Medulla oblongata (tissue), 1 donor: ENCODE results near the gene NAA80.

Experiments used
- DNase-seq: peaks from one replicate; pipeline ENCODE4 v3.0.0-alpha.2; 2015; ENCODE audit errors: extremely low spot score

The NAA80 gene

GRCh38 chr3:50298836-50299637 lies at the start of gene NAA80, which contains the start of gene HYAL3:
Gene NAA80, minus strand, starts transcription at chr3:50299405. Its CDS starts 1,942 bp downstream, at chr3:50297463.
Gene HYAL3, minus strand, starts transcription at chr3:50299405. Its CDS starts 3,803 bp downstream, at chr3:50295602.
- peak; percentile 100 for DNase-seq

GRCh38 chr3:50347187-50347813 lies 48.1 kb upstream of the NAA80 start:
- peak; percentile 79 for DNase-seq

DNA sequence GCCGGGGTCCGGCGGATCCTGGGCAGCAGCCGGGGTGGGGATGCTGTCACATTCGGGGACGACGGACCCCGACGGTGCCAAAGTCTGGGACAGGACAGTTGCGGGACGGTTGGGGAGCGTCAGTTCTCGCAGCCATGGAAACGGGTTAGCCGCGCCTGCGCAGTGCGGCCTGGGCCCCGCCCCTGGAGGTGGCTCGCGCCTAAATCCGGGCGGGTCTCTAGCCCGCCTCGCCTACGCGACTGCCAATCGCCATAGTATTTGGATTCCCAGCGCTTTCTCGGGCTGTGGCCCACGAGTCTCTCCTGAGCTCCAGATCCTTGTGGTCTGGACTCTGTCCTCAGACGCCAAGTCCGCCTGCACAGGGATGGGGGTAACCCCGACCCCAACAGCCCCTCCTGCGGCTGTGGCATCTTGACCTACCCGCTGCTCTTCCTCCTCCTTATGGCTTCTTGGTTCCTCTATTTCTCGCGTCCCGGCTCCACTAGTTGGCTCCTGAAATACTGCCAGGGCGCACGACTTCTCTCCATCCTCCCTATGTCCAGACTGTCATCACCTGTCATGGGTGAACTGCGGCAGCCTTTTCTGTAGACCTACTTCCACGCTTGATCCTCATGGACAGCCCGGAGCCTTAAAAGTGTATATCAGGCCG lies 46.5 kb upstream of the NAA80 start, which contains the start of gene ZMYND10:
Gene ZMYND10 (minus strand): TSS at position 147 of the 649 bp plus-strand sequence. CDS start 153 bp downstream, outside the sequence.
- no peak for DNase-seq

- DNase-seq = no peak
Measured at GRCh38 chr3:50345008-50345407, 45.8 kb upstream of the NAA80 start.

- DNase-seq = no peak
Measured at GRCh38 chr3:50342813-50343633, 43.8 kb upstream of the NAA80 start.

DNA sequence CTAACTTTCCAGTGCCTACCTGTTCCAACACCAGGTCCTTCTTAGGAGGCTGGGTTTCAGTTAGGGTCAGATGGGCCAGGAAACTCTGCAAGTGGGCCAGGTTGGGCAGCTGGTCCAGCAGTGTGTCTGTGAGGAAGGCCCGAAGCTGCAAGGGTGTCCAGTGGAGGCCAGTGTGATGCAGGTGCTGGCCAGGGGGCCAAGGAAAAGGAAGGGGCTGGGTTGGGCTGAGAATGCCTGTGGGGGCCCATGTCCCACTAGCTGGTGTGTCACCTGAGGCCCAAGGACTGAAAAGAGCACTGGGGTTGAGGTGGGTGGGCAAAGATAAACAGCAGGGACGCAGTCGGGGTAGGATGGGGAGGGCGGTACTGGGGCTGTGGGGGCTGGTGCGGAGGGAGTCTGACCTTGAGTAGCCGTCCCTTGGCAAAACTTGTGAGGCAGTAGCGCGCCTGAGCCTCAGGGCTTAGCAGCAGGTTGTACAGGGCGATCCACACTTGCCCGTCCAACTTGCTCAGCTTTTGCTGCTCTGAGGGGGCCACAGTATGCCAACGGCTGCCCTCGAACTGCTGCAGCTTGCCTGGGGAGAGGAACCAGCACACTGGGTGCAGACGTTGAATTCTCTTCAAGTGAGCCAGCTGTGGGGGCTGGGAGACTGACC lies 42.9 kb upstream of the NAA80 start:
- no peak for DNase-seq

DNA sequence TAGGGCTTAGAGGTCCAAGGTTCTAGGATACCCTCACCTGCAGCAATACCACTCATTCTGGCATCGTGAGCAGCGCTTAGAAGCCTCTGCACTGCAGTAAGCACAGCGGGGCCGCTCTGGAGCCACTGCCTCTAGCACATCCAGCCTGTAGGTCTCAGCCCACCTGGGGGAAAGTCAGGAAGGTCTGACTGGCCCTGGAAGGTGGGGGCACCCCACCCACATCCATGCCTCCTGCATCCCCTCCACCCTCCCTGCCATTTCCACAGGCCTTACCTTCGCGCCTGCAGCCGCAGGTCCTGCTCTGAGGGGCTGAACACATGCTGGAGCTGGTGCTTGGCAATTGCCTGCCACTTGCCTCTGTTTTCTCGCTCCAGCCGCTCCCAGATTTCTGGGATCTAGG lies 42.3 kb upstream of the NAA80 start:
- DNase-seq = no peak

DNA sequence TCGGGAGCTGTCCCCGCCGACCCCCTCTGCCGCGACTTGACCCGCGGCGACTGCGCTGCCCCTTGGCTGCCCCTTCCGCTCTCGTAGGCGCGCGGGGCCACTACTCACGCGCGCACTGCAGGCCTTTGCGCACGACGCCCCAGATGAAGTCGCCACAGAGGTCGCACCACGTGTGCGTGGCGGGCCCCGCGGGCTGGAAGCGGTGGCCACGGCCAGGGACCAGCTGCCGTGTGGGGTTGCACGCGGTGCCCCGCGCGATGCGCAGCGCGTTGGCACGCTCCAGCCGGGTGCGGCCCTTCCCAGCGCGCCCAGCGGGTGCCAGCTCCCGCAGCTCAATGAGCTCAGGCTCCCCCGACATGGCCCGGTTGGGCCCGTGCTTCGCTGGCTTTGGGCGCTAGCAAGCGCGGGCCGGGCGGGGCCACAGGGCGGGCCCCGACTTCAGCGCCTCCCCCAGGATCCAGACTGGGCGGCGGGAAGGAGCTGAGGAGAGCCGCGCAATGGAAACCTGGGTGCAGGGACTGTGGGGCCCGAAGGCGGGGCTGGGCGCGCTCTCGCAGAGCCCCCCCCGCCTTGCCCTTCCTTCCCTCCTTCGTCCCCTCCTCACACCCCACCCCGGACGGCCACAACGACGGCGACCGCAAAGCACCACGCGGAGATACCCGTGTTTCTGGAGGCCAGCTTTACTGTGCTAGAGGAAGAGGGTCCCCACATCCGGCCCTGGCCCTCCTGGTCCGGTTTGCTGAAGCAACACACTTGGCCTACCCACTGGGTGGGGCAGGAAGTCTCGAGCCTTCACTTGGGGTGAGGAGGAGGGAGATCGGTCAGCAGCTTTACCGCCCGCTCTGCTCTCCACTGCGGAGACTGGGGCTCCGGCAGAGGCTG lies 41.5 kb upstream of the NAA80 start, which contains the start of gene RASSF1:
Gene RASSF1 (minus strand): TSS at position 389 of the 882 bp plus-strand sequence. CDS start 31 bp downstream, at position 358.
- peak; percentile 48 for DNase-seq

GRCh38 chr3:50340147-50340447 lies 40.9 kb upstream of the NAA80 start:
- DNase-seq = no peak

DNA sequence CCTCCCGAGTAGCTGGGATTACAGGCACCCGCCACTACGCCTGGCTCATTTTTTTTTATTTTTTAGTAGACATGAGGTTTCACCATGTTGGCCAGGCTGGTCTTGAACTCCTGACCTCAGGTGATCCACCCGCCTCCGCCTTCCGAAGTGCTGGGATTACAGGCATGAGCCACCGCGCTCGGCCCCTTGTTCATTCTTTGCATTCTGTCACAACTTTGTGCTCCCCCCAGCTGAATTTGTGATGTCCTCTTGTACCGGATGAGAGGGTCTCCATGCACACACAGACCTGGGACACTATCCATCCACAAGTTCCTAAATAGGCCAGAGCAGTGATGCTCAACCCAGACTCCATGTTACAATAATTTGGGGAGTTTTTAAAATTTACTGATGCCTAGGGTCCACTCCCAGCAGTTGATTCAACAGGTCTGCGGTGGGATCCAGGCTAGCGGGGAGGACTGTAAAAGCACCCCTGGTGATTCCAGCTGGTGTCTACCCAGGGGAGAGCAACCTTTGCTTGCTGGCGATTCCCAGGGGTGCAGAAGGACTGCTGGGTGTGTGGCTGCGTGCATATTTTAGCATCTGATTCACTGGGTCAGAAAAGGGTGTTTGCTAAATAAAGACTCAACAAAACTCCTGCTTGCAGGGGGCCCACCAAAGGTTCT lies 40.4 kb upstream of the NAA80 start:
- no peak for DNase-seq

DNA sequence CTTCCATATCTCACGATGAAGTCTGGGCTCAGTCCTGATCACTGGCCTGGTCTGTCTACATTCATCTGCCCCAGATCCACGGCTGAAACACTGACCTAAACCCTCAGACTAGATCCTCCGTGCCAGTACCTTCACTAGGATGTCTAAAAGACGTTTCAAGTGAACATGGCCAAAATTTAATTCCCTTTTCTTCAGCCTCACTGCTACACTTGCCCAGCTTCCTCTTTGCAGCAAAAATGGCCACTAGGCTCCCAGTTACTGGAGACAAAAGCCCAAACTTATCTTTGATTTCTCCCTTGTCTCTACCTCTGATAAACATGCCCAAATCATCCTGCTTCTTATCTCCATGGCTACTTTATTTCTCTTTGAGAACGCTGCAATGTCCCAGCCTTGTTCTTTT lies 39.8 kb upstream of the NAA80 start:
- no peak for DNase-seq

DNA sequence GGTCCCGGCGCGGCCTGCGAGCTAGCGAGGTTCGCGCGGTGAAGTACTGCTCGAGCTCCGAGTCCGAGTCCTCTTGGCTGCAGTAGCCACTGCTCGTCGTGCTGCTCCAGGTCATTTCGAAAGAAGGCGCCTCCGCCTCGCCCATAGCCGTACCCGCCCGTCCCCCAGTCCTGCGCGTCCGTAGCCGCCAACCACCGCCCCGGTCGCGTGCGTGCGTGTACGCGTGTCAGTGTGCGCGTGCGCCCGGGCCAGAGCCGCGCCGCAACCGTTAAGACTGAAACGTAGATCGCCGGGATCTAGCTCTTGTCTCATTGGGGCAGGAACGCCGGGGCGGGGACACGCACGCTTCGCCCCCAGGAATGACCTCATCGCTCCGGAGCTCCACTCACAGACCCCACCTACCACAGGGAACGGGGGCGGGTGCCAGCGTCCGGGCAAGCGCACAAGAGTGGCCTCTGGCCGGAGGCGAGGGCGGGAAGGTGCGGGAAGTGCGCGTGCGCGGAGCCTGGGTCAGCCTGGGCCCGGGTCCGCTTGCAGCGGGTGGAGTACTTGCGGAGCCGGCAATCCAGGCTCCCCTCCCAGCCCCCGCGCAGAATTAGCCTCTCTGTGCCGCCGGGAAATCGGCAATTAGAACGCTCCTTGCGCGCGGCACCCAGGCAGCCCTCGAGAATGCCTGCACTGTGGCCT lies 38.1 kb upstream of the NAA80 start:
- peak; percentile 98 for DNase-seq

DNA sequence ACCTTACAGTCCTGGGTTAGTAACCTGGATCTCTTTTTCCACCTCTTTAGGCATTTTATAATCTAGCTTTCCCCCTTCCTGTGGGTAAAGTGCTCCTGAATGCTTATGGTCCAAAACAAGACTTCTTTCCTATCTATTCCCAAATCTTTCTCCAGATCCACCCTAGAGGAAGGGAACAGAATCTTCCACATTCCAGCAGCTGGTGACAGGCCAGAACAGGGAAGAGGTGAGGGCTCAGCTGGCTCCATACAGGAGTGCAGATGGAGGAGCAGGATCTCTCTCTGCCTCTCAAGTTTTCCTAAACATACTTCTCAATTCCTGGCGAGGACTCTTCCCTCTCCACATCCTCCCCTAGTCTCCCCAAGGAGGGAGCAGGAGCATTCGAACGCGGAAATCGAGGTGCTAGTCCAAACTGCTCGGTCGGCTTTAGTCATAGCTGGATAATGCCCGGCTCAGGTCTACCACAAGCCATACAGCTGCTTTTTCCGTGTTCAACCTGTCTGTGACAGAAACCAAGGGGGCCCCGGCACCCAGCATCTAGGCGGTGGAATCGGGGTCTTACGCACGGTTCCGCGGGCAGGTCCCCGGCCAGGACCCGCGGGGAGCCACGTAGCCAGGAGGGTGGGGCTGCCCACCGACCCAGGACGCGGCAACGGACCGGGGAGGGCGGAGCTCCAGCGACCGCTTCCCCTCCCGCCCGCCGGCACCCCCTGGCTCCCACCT lies 37.4 kb upstream of the NAA80 start:
- no peak for DNase-seq

DNA sequence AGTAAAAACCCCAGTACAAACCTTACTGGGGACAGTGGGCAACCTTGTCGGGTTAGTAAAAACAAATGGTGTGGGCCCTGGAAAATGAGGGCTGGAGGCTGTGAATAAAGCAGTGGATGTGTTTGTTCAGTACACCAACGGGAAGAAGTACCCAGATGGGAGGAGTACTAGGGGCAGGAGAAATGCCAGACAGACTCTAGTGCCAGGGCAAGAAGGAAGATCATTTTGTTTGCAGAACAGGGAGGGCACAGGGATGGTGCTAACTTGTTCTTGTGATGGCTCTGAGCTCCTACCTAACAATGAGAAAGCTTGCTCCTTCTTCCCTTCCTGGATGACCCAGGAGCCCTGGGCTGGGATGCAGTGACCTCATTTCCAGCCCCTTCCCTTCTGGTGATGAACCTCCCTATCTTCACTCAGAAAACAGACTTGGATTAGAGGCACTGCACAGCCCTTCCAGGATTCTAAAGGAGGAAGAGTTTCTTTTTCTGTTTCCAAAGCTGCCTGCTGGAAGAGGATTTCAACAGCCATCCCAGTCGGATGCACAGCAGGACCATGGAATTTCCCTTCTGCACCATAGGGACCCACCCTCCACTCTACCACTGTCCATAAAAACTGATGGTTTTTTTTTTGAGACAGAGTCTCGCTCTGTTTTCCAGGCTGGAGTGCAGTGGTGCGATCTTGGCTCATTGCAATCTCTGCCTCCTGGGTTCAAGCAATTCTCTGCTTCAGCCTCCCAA lies 35.3 kb upstream of the NAA80 start:
- no peak for DNase-seq

GRCh38 chr3:50333744-50334328 lies 34.6 kb upstream of the NAA80 start:
- DNase-seq = no peak

DNA sequence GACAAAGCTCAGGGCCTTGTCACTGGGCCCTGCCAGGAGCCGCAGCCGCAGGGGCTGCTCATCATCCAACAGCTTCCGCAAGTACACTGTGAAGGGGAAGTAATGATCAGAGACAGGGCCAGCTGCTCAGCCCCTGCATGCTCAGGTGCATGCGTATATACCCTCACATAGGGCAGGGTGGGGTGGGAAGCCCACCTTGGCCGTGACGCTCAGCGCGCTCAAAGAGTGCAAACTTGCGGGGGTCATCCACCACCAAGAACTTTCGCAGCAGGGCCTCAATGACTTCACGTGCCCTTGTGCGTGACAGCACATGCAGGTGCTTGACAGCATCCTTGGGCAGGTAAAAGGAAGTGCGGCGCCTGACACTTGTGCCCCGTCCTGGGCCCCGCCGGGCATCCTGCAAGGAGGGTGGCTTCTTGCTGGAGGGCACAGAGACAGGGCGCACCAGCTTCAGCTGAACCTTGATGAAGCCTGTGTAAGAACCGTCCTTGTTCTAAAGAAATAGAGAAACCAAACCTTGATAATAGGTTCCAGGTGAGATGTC lies 32.2 kb upstream of the NAA80 start:
- DNase-seq = no peak

GRCh38 chr3:50330330-50330729 lies 31.1 kb upstream of the NAA80 start:
- DNase-seq = no peak
